LNCaP clone FGC (cell line): ENCODE data around the gene LUC7L.
"Not testable (repeated sequence)": the region's sequence is repeated elsewhere in the genome, so short reads cannot be mapped to it uniquely, and the experiment has no call there.

Experiments used
- DNase-seq: peaks from one replicate; pipeline ENCODE4 v3.0.0-alpha.2; 2011; ENCODE audit warnings: low read depth
- H3K4me3 ChIP-seq: 2 replicates; pipeline ENCODE4 v1.5.1; 2011; ENCODE audit warnings: mild to moderate bottlenecking, low read depth, low read length, control low read depth
- CTCF ChIP-seq: IDR thresholded peaks from 2 replicates; pipeline ENCODE4 v1.5.1; 2012; ENCODE audit warnings: mild to moderate bottlenecking; ENCODE audit not compliant: control insufficient read depth, insufficient read depth; ENCODE audit errors: extremely low read depth

The LUC7L gene

GRCh38 chr16:261031-261691 lies 31.9 kb upstream of the LUC7L start:
- no peak for TF ChIP-seq CTCF
- H3K4me3 ChIP-seq = no peak overlapping the region
- DNase-seq = no peak

- no peak for TF ChIP-seq CTCF
- H3K4me3 ChIP-seq = no peak overlapping the region
- no peak for DNase-seq
Observed at GRCh38 chr16:260326-260725, 31.1 kb upstream of the LUC7L start.

- no peak for DNase-seq
- no peak for TF ChIP-seq CTCF
- no peak overlapping the region for H3K4me3 ChIP-seq
Observed at GRCh38 chr16:259814-260253, 30.6 kb upstream of the LUC7L start.

GRCh38 chr16:259226-259625 lies 30.0 kb upstream of the LUC7L start:
- no peak overlapping the region for H3K4me3 ChIP-seq
- no peak for TF ChIP-seq CTCF
- DNase-seq = no peak

GRCh38 chr16:258091-258490 lies 28.8 kb upstream of the LUC7L start:
- not testable (repeated sequence) for H3K4me3 ChIP-seq, DNase-seq

- no peak for DNase-seq
- H3K4me3 ChIP-seq = no peak overlapping the region
- no peak for TF ChIP-seq CTCF
Observed at GRCh38 chr16:255183-255582, 25.9 kb upstream of the LUC7L start.

GRCh38 chr16:254461-254860 lies 25.2 kb upstream of the LUC7L start:
- H3K4me3 ChIP-seq = no peak overlapping the region
- no peak for TF ChIP-seq CTCF
- DNase-seq = no peak

GRCh38 chr16:253833-254232 lies 24.6 kb upstream of the LUC7L start:
- TF ChIP-seq CTCF = no peak
- no peak for DNase-seq

More at GRCh38 chr16:253833-254232, 24.6 kb upstream of the LUC7L start:
- no peak overlapping the region for H3K4me3 ChIP-seq
